Activated CD8-positive, alpha-beta T cell treated with anti-CD3 and anti-CD28 coated beads, Interleukin-2, amount 10 ng/mL, durations not matched to agents 7 days and 5 days (primary cell): ENCODE data around the gene TVP23A. TPM values are rescaled to one million over a fixed set of nuclear protein-coding genes. Genes with fewer than 3 reads are reported as not detected.
A peak's percentile ranks its signal among the peaks of the same experiment; 100 is the strongest.

Experiments
- ATAC-seq: fragments of 150-1000 bp; cut with Tn5 transposase; one replicate; pipeline ENCODE4 v1.10.0; 2021; ENCODE audit warnings: moderate library complexity
- CTCF ChIA-PET: fragments of 350-600 bp; sonication (Branson Sonifier 250); formaldehyde crosslinking; loops from one replicate; lab custom pipeline; 2021; ENCODE audit warnings: antibody characterized with exemption; lab: Charles Lee
- POLR2A ChIA-PET: fragments of 350-600 bp; sonication (Branson Sonifier 250); formaldehyde crosslinking; loops from one replicate; lab custom pipeline; 2021; ENCODE audit warnings: antibody characterized with exemption; lab: Charles Lee
- DNase-seq: peaks from one replicate; pipeline ENCODE4 v3.0.0-alpha.2; 2020
- H3K27ac Mint-ChIP-seq: one replicate; pipeline ENCODE4 v1.8.0; 2021; ENCODE audit warnings: mild to moderate bottlenecking, mixed read lengths
- H3K27me3 Mint-ChIP-seq: one replicate; pipeline ENCODE4 v1.8.0; 2021; ENCODE audit warnings: low read depth, mixed read lengths
- H3K36me3 Mint-ChIP-seq: one replicate; pipeline ENCODE4 v1.8.0; 2021; ENCODE audit warnings: low read depth, mixed read lengths
- H3K4me1 Mint-ChIP-seq: one replicate; pipeline ENCODE4 v1.8.0; 2021; ENCODE audit warnings: low read depth, mixed read lengths
- H3K4me3 Mint-ChIP-seq: one replicate; pipeline ENCODE4 v1.8.0; 2021; ENCODE audit warnings: mild to moderate bottlenecking, mixed read lengths
- H3K9me3 Mint-ChIP-seq: one replicate; pipeline ENCODE4 v1.8.0; 2022; ENCODE audit warnings: mixed read lengths; ENCODE audit not compliant: insufficient read depth
- total RNA-seq, 2 experiments: library from RNA; stranded (reverse); gene quantifications; one replicate each; pipeline ENCODE4 v1.2.3, GENCODE V29; 2021

Gene TVP23A
- not detected for total RNA-seq

- ChIA-PET CTCF (no interaction called here), POLR2A (no interaction called here)
- no peak for DNase-seq
- ATAC-seq, result no peak
- Mint-ChIP-seq H3K4me1 (no peaks in the 10 kb centered on the region), H3K4me3 (no peak within 1 kb of the TSS), H3K27me3 (peaks cover 14% of the 10 kb centered on the region), H3K9me3 (no peaks in the 10 kb centered on the region), H3K27ac (no peak within 1 kb of the TSS), H3K36me3 (no peaks in the 10 kb centered on the region)
Measured at GRCh38 chr16:10817963-10818941, at the start of gene TVP23A. TVP23A (minus strand) TSS chr16:10818794; CDS start chr16:10818493, 301 bp downstream.

GRCh38 chr16:10868104-10868595 is 49.6 kb upstream of the TVP23A start:
- CTCF ChIA-PET, result interaction anchor here (1.6 to 2.7 kb wide), 2 partner anchors 10 to 50 kb away, joined by 6 read pairs; no protein-coding TSS in a partner anchor
- H3K9me3 Mint-ChIP-seq, result no peaks in the 10 kb centered on the region
- H3K27me3 Mint-ChIP-seq, result peaks cover 24% of the 10 kb centered on the region
- H3K4me3 Mint-ChIP-seq, result peak overlapping the region; percentile 38
- DNase-seq, result no peak
- peak overlapping the region; percentile 76 for H3K27ac Mint-ChIP-seq
- H3K4me1 Mint-ChIP-seq, result peaks cover 56% of the 10 kb centered on the region
- no peaks in the 10 kb centered on the region for H3K36me3 Mint-ChIP-seq
- POLR2A ChIA-PET, result interaction anchor here (0.9 kb wide), 1 partner anchor 11 kb away, joined by 3 read pairs; no protein-coding TSS in a partner anchor
- no peak for ATAC-seq

DNA sequence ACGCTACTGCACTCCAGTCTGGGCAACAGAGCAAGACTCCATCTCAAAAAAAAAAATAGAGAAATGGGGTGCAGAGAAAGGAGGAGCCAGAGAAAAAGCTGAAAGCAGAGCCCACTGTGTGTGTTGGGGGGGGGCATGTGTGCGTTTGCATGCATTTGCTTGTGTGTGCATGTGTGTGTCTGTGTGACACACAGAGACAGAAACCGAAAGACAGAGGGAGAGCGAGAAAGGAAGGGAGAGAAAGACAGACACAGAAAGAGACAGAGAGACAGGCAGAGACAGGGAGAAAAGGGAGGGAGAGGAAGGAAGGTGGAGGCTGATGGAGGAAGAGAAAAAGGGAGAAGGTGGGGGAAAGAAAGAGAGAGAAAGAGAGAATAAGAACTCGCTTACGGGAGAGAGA is 48.6 kb upstream of the TVP23A start:
- peaks cover 24% of the 10 kb centered on the region for H3K27me3 Mint-ChIP-seq
- no peaks in the 10 kb centered on the region for H3K9me3 Mint-ChIP-seq
- DNase-seq, result no peak
- H3K27ac Mint-ChIP-seq, result peak overlapping the region; percentile 9
- POLR2A ChIA-PET, result no interaction called here
- CTCF ChIA-PET, result no interaction called here
- no peaks in the 10 kb centered on the region for H3K36me3 Mint-ChIP-seq
- ATAC-seq, result no peak
- peaks cover 51% of the 10 kb centered on the region for H3K4me1 Mint-ChIP-seq
- no peak overlapping the region for H3K4me3 Mint-ChIP-seq

- no peaks in the 10 kb centered on the region for H3K9me3 Mint-ChIP-seq
- H3K4me3 Mint-ChIP-seq, result no peak overlapping the region
- no peak for ATAC-seq
- DNase-seq, result no peak
- POLR2A ChIA-PET, result no interaction called here
- H3K27ac Mint-ChIP-seq, result peak overlapping the region; percentile 18
- peaks cover 43% of the 10 kb centered on the region for H3K4me1 Mint-ChIP-seq
- H3K27me3 Mint-ChIP-seq, result peaks cover 29% of the 10 kb centered on the region
- no peaks in the 10 kb centered on the region for H3K36me3 Mint-ChIP-seq
- CTCF ChIA-PET, result no interaction called here
Measured at GRCh38 chr16:10865991-10866966, 47.7 kb upstream of the TVP23A start.

DNA sequence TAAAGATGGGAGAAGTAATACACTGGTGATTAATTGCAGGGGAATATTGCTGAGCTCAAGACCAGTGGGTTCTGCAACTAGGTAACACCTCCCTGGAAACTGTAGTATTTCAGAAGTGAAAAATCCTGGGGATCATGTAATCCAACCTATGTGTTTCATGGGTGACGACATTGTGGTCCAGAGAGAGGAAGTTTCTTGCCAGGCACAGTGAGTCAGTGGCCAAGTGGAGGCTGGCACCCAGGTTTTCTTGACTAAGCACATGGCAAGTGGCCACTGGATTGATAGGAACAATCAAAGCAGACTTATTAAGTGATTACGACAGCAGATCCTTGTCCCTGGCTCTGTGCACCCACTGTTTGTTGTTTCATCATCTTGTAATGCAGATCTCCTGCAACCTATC is 43.8 kb upstream of the TVP23A start:
- POLR2A ChIA-PET, result no interaction called here
- Mint-ChIP-seq H3K4me1 (peaks cover 9% of the 10 kb centered on the region), H3K36me3 (no peaks in the 10 kb centered on the region), H3K4me3 (no peak overlapping the region), H3K27me3 (peaks cover 36% of the 10 kb centered on the region), H3K9me3 (no peaks in the 10 kb centered on the region), H3K27ac (no peak overlapping the region)
- DNase-seq, result no peak
- ATAC-seq, result no peak
- CTCF ChIA-PET, result no interaction called here

GRCh38 chr16:10859658-10860057 is 41.1 kb upstream of the TVP23A start:
- no peak for ATAC-seq
- H3K9me3 Mint-ChIP-seq, result no peaks in the 10 kb centered on the region
- CTCF ChIA-PET, result no interaction called here
- peaks cover 26% of the 10 kb centered on the region for H3K27me3 Mint-ChIP-seq
- no peaks in the 10 kb centered on the region for H3K36me3 Mint-ChIP-seq
- no peak for DNase-seq
- H3K4me3 Mint-ChIP-seq, result no peak overlapping the region
- POLR2A ChIA-PET, result no interaction called here
- H3K27ac Mint-ChIP-seq, result no peak overlapping the region
- peaks cover 5% of the 10 kb centered on the region for H3K4me1 Mint-ChIP-seq

DNA sequence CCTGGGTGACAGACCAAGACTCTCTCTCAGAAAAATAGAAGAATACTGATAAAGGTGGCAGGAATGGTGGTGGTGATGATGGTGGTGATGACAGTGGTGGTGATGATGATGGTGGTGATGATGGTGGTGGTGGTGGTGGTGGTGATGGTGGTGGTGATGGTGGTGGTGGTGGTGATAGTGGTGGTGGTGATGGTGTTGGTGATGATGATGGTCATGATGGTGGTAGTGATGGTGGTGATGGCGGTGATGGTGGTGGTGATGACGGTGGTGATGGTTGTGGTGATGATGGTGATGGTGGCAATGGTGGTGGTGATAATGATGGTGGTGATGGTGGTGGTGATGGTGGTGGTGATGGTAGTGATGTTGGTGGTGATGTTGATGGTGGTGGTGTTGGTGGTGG is 40.4 kb upstream of the TVP23A start:
- CTCF ChIA-PET, result no interaction called here
- ATAC-seq (no peak), DNase-seq (no peak)
- H3K27ac Mint-ChIP-seq, result no peak overlapping the region
- no peaks in the 10 kb centered on the region for H3K36me3 Mint-ChIP-seq
- no peaks in the 10 kb centered on the region for H3K9me3 Mint-ChIP-seq
- no peak overlapping the region for H3K4me3 Mint-ChIP-seq
- H3K27me3 Mint-ChIP-seq, result peaks cover 24% of the 10 kb centered on the region
- peaks cover 5% of the 10 kb centered on the region for H3K4me1 Mint-ChIP-seq
- POLR2A ChIA-PET, result no interaction called here

DNA sequence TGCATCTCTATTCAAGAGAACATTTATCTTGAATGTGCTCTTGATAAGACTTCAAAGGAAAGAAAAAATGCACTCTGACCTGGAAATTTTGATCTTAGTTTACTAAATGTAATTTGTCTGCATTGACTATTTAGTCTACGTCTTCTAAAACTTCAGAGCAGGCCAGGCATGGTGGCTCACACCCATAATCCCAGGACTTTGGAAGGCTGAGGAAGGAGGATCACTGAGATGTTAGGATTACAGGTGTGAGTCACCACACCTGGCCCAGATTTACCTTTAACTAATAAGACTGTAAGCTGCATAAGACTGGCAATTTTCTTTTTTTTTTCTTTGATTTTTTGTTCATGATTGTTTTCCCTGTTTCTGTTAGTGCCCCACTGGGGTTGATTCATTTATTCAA is 39.6 kb upstream of the TVP23A start:
- no peak overlapping the region for H3K27ac Mint-ChIP-seq
- ATAC-seq (no peak), DNase-seq (no peak)
- no peaks in the 10 kb centered on the region for H3K36me3 Mint-ChIP-seq
- no peaks in the 10 kb centered on the region for H3K9me3 Mint-ChIP-seq
- ChIA-PET CTCF (no interaction called here), POLR2A (no interaction called here)
- peaks cover 5% of the 10 kb centered on the region for H3K4me1 Mint-ChIP-seq
- H3K27me3 Mint-ChIP-seq, result peaks cover 21% of the 10 kb centered on the region
- no peak overlapping the region for H3K4me3 Mint-ChIP-seq

DNA sequence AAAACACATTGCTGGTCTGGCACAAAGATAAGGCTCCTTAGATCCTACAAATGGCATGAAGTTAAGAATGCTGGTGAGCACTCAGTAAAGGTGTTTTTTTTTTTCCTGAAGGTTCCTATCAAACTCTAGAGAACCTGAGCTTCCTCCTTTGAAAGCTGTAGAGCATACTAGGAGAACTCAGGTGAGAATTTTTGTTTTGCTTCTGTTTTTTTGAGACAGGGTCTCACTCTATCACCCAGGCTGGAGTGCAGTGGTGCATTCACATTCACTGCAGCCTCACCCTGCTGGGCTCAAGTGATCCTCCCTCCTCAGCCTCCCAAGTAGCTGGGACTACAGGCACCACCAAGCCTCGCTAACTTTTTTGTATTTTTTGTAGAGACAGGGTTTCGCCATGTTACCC is 37.4 kb upstream of the TVP23A start:
- no peaks in the 10 kb centered on the region for H3K36me3 Mint-ChIP-seq
- no peaks in the 10 kb centered on the region for H3K9me3 Mint-ChIP-seq
- ChIA-PET CTCF (no interaction called here), POLR2A (no interaction called here)
- H3K27ac Mint-ChIP-seq, result no peak overlapping the region
- peaks cover 10% of the 10 kb centered on the region for H3K27me3 Mint-ChIP-seq
- peaks cover 12% of the 10 kb centered on the region for H3K4me1 Mint-ChIP-seq
- DNase-seq (no peak), ATAC-seq (no peak)
- H3K4me3 Mint-ChIP-seq, result no peak overlapping the region

DNA sequence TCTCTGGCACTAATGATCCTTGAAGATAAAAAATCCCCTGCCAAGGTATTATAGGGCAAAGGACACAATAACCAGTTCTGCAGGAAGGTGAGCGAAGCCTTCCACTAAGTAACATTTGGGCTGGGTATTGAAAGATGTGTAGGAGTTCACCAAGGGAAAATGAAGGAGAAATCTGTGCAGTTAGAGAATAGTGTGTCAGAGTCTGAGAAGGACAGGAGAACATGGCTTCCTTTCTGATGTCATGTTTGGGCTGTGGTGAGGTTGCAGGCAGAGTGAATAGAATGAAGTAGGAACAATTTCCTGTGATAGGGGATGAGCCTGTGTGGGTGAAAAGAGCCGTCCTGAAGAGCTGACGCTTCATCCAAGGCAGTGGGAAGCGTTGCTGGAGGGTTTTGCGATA is 34.4 kb upstream of the TVP23A start:
- no peaks in the 10 kb centered on the region for H3K36me3 Mint-ChIP-seq
- H3K4me3 Mint-ChIP-seq, result no peak overlapping the region
- POLR2A ChIA-PET, result no interaction called here
- DNase-seq (no peak), ATAC-seq (no peak)
- peaks cover 12% of the 10 kb centered on the region for H3K4me1 Mint-ChIP-seq
- peaks cover 15% of the 10 kb centered on the region for H3K27me3 Mint-ChIP-seq
- CTCF ChIA-PET, result interaction anchor here (0.7 kb wide), 1 partner anchor 24 kb away, joined by 3 read pairs; the partner anchor contains the start of gene CIITA
- H3K9me3 Mint-ChIP-seq, result no peaks in the 10 kb centered on the region
- no peak overlapping the region for H3K27ac Mint-ChIP-seq

DNA sequence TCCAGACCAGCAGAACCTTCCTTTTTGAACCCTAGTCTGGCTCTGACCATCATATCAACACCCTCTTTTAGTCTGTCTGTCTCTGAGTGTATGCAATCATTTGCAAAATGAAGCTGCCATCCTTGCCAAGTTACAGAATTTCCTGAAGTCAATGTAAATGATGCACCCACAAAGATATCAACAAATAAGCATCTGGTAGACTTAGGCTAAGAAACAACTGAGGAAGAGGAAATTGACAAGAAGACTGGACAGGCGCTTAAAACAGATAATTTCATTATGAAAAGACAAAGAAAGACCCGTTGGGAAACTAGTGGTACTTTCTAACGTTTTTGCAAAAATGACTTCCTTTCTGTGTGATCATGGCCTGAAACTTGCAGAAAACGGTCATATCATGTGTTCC is 33.7 kb upstream of the TVP23A start:
- Mint-ChIP-seq H3K27me3 (peaks cover 17% of the 10 kb centered on the region), H3K4me3 (no peak overlapping the region), H3K4me1 (peaks cover 12% of the 10 kb centered on the region), H3K27ac (no peak overlapping the region), H3K9me3 (no peaks in the 10 kb centered on the region), H3K36me3 (no peaks in the 10 kb centered on the region)
- POLR2A ChIA-PET, result no interaction called here
- DNase-seq (no peak), ATAC-seq (no peak)
- CTCF ChIA-PET, result interaction anchor here (0.7 to 0.9 kb wide), 2 partner anchors 24 to 67 kb away, joined by 3 read pairs; partner anchors contain the start of gene CIITA
